A673 (cell line): Measurements from ENCODE around the gene ANKRD13B. TPM values are rescaled to one million over a fixed set of nuclear protein-coding genes. Genes with fewer than 3 reads are reported as not detected.

Source experiments
- BruUV-seq: library from RNA; stranded (reverse); fragments of 400-500 nt; replicated peaks from 2 replicates; lab custom pipeline; 2021; lab: Mats Ljungman, UMichigan
- CTCF ChIA-PET: fragments of 300-600 bp; sonication (Branson Sonifier 250); formaldehyde crosslinking; loops from one replicate; lab custom pipeline; 2022; ENCODE audit warnings: antibody characterized with exemption; lab: Charles Lee
- POLR2A ChIA-PET: fragments of 300-600 bp; sonication (Branson Sonifier 250); formaldehyde crosslinking; loops from one replicate; lab custom pipeline; 2022; ENCODE audit warnings: antibody characterized with exemption; ENCODE audit not compliant: low non-redundant PET; lab: Charles Lee
- DNase-seq: peaks from one replicate; pipeline ENCODE4 v3.0.0-alpha.2; 2015; ENCODE audit warnings: low spot score
- H3K27ac ChIP-seq: fragments of 200-600 bp; sonication (generic); 2 replicates; pipeline ENCODE4 v1.5.1; 2016; ENCODE audit warnings: mixed run types, low read depth, mild to moderate bottlenecking, mixed read lengths, antibody characterized with exemption, low read length; ENCODE audit not compliant: poor library complexity, severe bottlenecking
- H3K27me3 ChIP-seq: fragments of 200-600 bp; sonication (generic); replicated peaks from 2 replicates; pipeline ENCODE4 v1.6.1; 2017; ENCODE audit warnings: mixed run types, low read depth, mild to moderate bottlenecking, mixed read lengths, antibody characterized with exemption, low read length; ENCODE audit not compliant: insufficient read depth, poor library complexity
- H3K36me3 ChIP-seq: fragments of 200-600 bp; sonication (generic); 2 replicates; pipeline ENCODE4 v1.6.1; 2016; ENCODE audit warnings: mixed run types, mild to moderate bottlenecking, mixed read lengths, antibody characterized with exemption, low read length; ENCODE audit not compliant: insufficient read depth, poor library complexity, severe bottlenecking
- H3K4me1 ChIP-seq: fragments of 200-600 bp; sonication (generic); 2 replicates; pipeline ENCODE4 v1.6.1; 2017; ENCODE audit warnings: mixed run types, mild to moderate bottlenecking, mixed read lengths, antibody characterized with exemption, low read length; ENCODE audit not compliant: insufficient read depth, poor library complexity, severe bottlenecking
- H3K4me3 ChIP-seq: fragments of 200-600 bp; sonication (generic); 2 replicates; pipeline ENCODE4 v1.5.1; 2016; ENCODE audit warnings: low read depth, mixed run types, mild to moderate bottlenecking, mixed read lengths, low read length; ENCODE audit not compliant: poor library complexity, severe bottlenecking
- H3K9me3 ChIP-seq: fragments of 200-600 bp; sonication (generic); 2 replicates; pipeline ENCODE4 v1.6.1; 2016; ENCODE audit warnings: mixed run types, low read depth, mild to moderate bottlenecking, mixed read lengths, antibody characterized with exemption, low read length; ENCODE audit not compliant: poor library complexity, severe bottlenecking
- EZH2 ChIP-seq: fragments of 200-600 bp; sonication (generic); IDR thresholded peaks from 2 replicates; pipeline ENCODE4 v1.6.1; 2017; ENCODE audit warnings: borderline replicate concordance, low read depth, mild to moderate bottlenecking, mixed read lengths, antibody characterized with exemption, low read length; ENCODE audit not compliant: poor library complexity, severe bottlenecking
- intact Hi-C: fragments of 100-400 bp; cut with micrococcal nuclease; formaldehyde crosslinking; loops from one replicate; pipeline ENCODE4 v1.10.0; 2022; ENCODE audit not compliant: unreplicated experiment
- total RNA-seq: library from RNA; stranded (reverse); gene quantifications from 2 replicates; pipeline ENCODE4 v1.2.3, GENCODE V29; 2021
- TF ChIP-seq, protein P1 (sequence below): fragments of 300-800, 200-600 bp; sonication (generic); conservative IDR thresholded peaks from 2 replicates; pipeline ENCODE4 v1.5.1; 2017; ENCODE audit warnings: low read depth, mild to moderate bottlenecking, antibody characterized with exemption, low read length, moderate library complexity, mixed read lengths

The ANKRD13B gene
- total RNA-seq, 1 experiment from 2014 or later, result 81.5 TPM

DNA sequence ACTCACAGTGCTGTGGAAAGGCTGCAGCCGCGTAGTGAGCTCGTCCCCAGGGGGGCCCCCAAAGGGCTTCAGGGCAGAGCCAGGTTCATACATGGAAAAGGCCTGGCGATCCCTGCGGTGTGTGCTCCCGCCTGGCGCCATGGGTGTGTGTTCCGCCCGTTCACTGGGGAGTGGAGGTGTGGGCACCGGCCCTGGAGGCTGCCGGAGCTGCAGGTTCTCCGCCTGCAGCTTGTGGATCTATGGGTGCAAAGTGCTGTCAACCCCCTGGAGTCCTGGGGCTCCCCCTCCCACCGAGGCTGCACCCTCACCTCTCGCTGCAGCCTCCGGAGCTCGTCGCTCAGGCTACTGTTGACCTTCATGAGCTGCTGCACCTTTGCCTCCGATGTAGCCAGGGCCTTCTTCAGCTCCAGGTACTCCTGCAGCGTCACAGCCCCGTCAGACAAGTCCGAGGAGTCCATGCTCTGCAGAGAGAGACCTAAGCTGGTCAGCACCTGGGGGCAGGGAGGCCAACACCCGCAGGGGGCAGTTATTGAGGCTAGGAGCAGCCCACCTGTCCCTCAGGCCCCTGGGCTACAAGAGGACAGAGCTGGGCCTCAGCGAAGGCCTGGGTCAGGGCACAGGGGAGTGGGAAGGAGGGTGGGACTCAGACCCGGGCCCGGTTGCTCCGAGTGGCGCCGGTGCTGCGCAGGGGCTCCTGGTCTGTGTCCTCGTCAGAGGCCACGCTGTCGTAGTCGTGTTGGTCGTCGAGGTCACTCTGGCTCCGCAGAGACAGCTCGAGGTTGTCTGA lies 16.5 kb upstream of the ANKRD13B start:
- POLR2A ChIA-PET, result no interaction called here
- H3K4me1 ChIP-seq, result peaks cover 16% of the 10 kb centered on the region
- DNase-seq, result no peak
- BruUV-seq, result TSS peak; percentile 20
- no peaks in the 10 kb centered on the region for H3K27me3 ChIP-seq
- TF ChIP-seq, protein P1, sequence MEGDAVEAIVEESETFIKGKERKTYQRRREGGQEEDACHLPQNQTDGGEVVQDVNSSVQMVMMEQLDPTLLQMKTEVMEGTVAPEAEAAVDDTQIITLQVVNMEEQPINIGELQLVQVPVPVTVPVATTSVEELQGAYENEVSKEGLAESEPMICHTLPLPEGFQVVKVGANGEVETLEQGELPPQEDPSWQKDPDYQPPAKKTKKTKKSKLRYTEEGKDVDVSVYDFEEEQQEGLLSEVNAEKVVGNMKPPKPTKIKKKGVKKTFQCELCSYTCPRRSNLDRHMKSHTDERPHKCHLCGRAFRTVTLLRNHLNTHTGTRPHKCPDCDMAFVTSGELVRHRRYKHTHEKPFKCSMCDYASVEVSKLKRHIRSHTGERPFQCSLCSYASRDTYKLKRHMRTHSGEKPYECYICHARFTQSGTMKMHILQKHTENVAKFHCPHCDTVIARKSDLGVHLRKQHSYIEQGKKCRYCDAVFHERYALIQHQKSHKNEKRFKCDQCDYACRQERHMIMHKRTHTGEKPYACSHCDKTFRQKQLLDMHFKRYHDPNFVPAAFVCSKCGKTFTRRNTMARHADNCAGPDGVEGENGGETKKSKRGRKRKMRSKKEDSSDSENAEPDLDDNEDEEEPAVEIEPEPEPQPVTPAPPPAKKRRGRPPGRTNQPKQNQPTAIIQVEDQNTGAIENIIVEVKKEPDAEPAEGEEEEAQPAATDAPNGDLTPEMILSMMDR, result no peak
- TF ChIP-seq EZH2, result no peak
- H3K9me3 ChIP-seq, result no peaks in the 10 kb centered on the region
- intact Hi-C loops, result no loop called here
- no peak overlapping the region for H3K27ac ChIP-seq
- H3K4me3 ChIP-seq, result no peak overlapping the region
- H3K36me3 ChIP-seq, result peaks cover 79% of the 10 kb centered on the region
- CTCF ChIA-PET, result interaction anchor here (1.0 kb wide), 1 partner anchor 427 kb away, joined by 3 read pairs; no protein-coding TSS in a partner anchor

DNA sequence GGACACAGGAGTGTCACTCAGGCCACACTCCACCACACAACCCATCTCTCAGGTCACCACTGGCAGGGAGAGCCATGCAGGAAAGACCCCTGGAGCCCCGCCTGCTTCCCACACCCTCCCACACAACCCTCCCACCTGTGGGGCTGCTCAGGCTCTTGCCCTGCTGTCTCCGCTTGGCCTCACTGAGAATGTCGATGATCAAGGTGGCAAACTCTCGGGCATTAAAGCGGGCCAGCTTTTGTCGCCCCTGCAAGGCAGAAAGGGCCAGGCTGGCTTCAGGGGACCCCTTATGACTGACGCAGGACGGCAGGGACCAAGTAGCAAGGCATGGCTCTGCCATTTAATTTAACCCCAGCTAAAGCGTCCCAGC lies 15.9 kb upstream of the ANKRD13B start:
- no peak for DNase-seq
- ChIA-PET CTCF (no interaction called here), POLR2A (no interaction called here)
- no TSS peak for BruUV-seq
- no peaks in the 10 kb centered on the region for H3K27me3 ChIP-seq
- intact Hi-C loops, result no loop called here
- TF ChIP-seq EZH2, result no peak
- TF ChIP-seq, protein P1, result no peak
- H3K36me3 ChIP-seq, result peaks cover 85% of the 10 kb centered on the region
- no peaks in the 10 kb centered on the region for H3K9me3 ChIP-seq
- no peak overlapping the region for H3K27ac ChIP-seq
- no peak overlapping the region for H3K4me3 ChIP-seq
- peaks cover 16% of the 10 kb centered on the region for H3K4me1 ChIP-seq

DNA sequence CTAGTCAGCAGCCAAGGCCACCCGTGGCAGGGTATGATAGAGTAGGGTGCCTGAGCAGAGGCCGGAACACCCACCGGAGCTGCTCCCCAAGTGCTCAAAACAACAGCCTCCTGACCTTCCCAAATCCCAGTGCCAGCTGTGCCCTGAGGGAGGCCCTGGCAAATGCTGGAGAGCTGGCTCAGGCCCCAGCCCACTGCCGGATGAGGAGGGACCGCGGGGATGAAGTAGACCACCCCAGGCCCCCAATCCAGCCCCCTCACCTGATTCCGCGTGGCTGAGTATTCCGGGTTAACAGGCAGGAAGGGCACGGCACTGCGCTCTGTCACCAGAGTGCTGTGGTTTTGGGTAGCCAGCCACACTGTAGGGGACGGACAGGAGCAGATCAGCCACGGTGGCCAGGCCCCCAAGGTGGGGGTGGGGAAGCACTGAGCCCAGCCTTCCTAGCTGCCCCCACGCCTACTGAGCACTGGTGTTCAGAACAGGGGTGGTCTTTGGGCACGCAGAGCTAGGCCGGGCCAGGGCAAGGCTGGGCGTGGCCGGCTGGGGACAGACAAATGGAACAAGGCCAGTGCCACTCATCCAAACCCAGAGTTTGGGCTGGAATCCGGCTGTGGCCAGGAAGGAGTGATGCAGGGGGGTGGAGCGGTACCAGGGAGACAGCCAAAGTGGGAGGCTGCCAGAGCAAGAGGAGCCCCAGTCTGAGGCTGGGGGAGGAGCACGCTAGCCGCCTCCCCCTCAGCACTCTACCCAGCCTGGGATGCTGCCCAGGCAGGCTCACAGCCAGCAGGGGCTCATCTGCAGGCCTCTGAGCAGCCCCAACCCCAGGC lies 15.3 kb upstream of the ANKRD13B start:
- peaks cover 16% of the 10 kb centered on the region for H3K4me1 ChIP-seq
- TF ChIP-seq, protein P1, result no peak
- no peak for TF ChIP-seq EZH2
- no peak overlapping the region for H3K27ac ChIP-seq
- intact Hi-C loops, result no loop called here
- H3K9me3 ChIP-seq, result no peaks in the 10 kb centered on the region
- H3K27me3 ChIP-seq, result no peaks in the 10 kb centered on the region
- H3K36me3 ChIP-seq, result peaks cover 91% of the 10 kb centered on the region
- DNase-seq, result peak; percentile 41
- POLR2A ChIA-PET, result no interaction called here
- CTCF ChIA-PET, result interaction anchor here (0.8 kb wide), 1 partner anchor 11 kb away, joined by 3 read pairs; no protein-coding TSS in a partner anchor
- H3K4me3 ChIP-seq, result no peak overlapping the region
- no TSS peak for BruUV-seq
